Neural cell (in vitro differentiated cells): Measurements from ENCODE around the gene ATP2A1.
"Not testable (repeated sequence)": the region's sequence is repeated elsewhere in the genome, so short reads cannot be mapped to it uniquely, and the experiment has no call there.

ENCODE experiments used
- CTCF ChIP-seq: fragments of 450-650 bp; IDR thresholded peaks from 2 replicates; pipeline ENCODE4 v1.5.1; 2014; ENCODE audit warnings: antibody characterized with exemption, mild to moderate bottlenecking, moderate library complexity; ENCODE audit not compliant: poor library complexity, severe bottlenecking
- EP300 ChIP-seq: fragments of 450-650 bp; conservative IDR thresholded peaks from 2 replicates; pipeline ENCODE4 v1.6.1; 2014; ENCODE audit warnings: antibody characterized with exemption, mild to moderate bottlenecking, moderate library complexity; ENCODE audit not compliant: poor library complexity, severe bottlenecking
- EZH2 ChIP-seq: fragments of 200-600, 300-800 bp; shearing (Covaris generic), sonication (generic); IDR thresholded peaks from 2 replicates; pipeline ENCODE4 v1.6.1; 2014; ENCODE audit warnings: antibody characterized with exemption, low read length, borderline replicate concordance, mild to moderate bottlenecking; ENCODE audit not compliant: insufficient read depth, poor library complexity, severe bottlenecking
- POLR2AphosphoS5 ChIP-seq: IDR thresholded peaks from 2 replicates; pipeline ENCODE4 v1.6.1; 2012
- REST ChIP-seq: IDR thresholded peaks from 2 replicates; pipeline ENCODE4 v1.6.1; 2012; ENCODE audit warnings: borderline replicate concordance

GRCh38 chr16:28881565-28881964 lies 3.3 kb downstream of the ATP2A1 start:
- not testable (repeated sequence) for TF ChIP-seq POLR2AphosphoS5, EZH2, CTCF, REST, EP300
